H1 (cell line): ENCODE data around the gene BIVM. TPM values are rescaled to one million over a fixed set of nuclear protein-coding genes. Genes with fewer than 3 reads are reported as not detected.

Experiments used
- CTCF ChIA-PET: fragments of 300-600 bp; sonication (Branson Sonifier 250); formaldehyde crosslinking; loops from one replicate; lab custom pipeline; 2021; ENCODE audit not compliant: partially characterized antibody; lab: Charles Lee
- POLR2A ChIA-PET: fragments of 300-600 bp; sonication (Branson Sonifier 250); formaldehyde crosslinking; loops from one replicate; lab custom pipeline; 2021; ENCODE audit warnings: inconsistent platforms; ENCODE audit not compliant: partially characterized antibody; lab: Charles Lee
- DNase-seq, 2 experiments: peaks; one replicate each; pipeline versions ENCODE4 v3.0.0 to v3.0.0-alpha.2; 2010 to 2022; ENCODE audit warnings: low spot score in 2 of 2, low read depth in 1 of 2, mixed read lengths in 1 of 2
- FAIRE-seq: peaks from 2 replicates; lab custom pipeline; 2011; peaks lifted over from hg19 to GRCh38; lab: Jason Lieb, UNC
- H2AFZ ChIP-seq: 2 replicates; pipeline ENCODE4 v1.8.1; 2012; ENCODE audit warnings: low read length, inconsistent platforms
- H2AK5ac ChIP-seq: 2 replicates; pipeline ENCODE4 v1.6.1; 2013; ENCODE audit warnings: low read depth, low read length
- H2BK120ac ChIP-seq: replicated peaks from 2 replicates; pipeline ENCODE3; 2013; ENCODE audit warnings: low read depth, low read length, inconsistent platforms
- H2BK12ac ChIP-seq: 2 replicates; pipeline ENCODE4 v1.6.1; 2013; ENCODE audit warnings: low read depth, low read length
- H2BK15ac ChIP-seq: 2 replicates; pipeline ENCODE4 v1.6.1; 2013; ENCODE audit warnings: low read length
- H2BK20ac ChIP-seq: 2 replicates; pipeline ENCODE4 v1.6.1; 2013; ENCODE audit warnings: low read length
- H2BK5ac ChIP-seq: 2 replicates; pipeline ENCODE4 v1.6.1; 2013; ENCODE audit warnings: low read depth, low read length
- H3K14ac ChIP-seq: 2 replicates; pipeline ENCODE4 v1.6.1; 2013; ENCODE audit warnings: inconsistent platforms; ENCODE audit not compliant: insufficient read length
- H3K18ac ChIP-seq: 2 replicates; pipeline ENCODE4 v1.6.1; 2013; ENCODE audit warnings: low read length; ENCODE audit errors: extremely low read depth
- H3K23ac ChIP-seq: 2 replicates; pipeline ENCODE4 v1.6.1; 2013; ENCODE audit warnings: inconsistent platforms; ENCODE audit not compliant: insufficient read length
- H3K23me2 ChIP-seq: 2 replicates; pipeline ENCODE4 v1.6.1; 2013; ENCODE audit warnings: low read depth, low read length
- H3K27ac ChIP-seq: 2 replicates; pipeline ENCODE4 v1.6.1; 2011; ENCODE audit warnings: low read depth, low read length, inconsistent platforms
- H3K27me3 ChIP-seq, 4 experiments: replicated peaks in 1 of 4; 1 replicate in 1 of 4; 2 replicates in 3 of 4; pipeline versions ENCODE4 v1.6.1 to v1.8.1; 2011 to 2013; ENCODE audit warnings: low read length in 3 of 4, mild to moderate bottlenecking in 3 of 4, inconsistent platforms in 2 of 4, mixed read lengths in 2 of 4, moderate library complexity in 1 of 4; ENCODE audit not compliant: control insufficient read depth in 3 of 4, insufficient read depth in 3 of 4; ENCODE audit errors: extremely low read depth in 1 of 4
- H3K36me3 ChIP-seq, 4 experiments: 2 replicates each; pipeline versions ENCODE4 v1.6.1 to v1.8.1; 2011 to 2013; ENCODE audit warnings: mild to moderate bottlenecking in 4 of 4, low read length in 3 of 4, moderate library complexity in 2 of 4, control low read depth in 1 of 4, inconsistent platforms in 1 of 4; ENCODE audit not compliant: insufficient read depth in 4 of 4, control insufficient read depth in 2 of 4
- H3K4ac ChIP-seq: replicated peaks from 2 replicates; pipeline ENCODE3; 2013; ENCODE audit warnings: low read length, low read depth, mixed read lengths, inconsistent platforms; ENCODE audit not compliant: insufficient read length
- H3K4me1 ChIP-seq, 4 experiments: replicated peaks in 1 of 4; 1 replicate in 1 of 4; 2 replicates in 3 of 4; pipeline versions ENCODE4 v1.6.1 to v1.8.1; 2011 to 2013; ENCODE audit warnings: low read length in 3 of 4, inconsistent platforms in 2 of 4, mixed read lengths in 1 of 4; ENCODE audit not compliant: insufficient read depth in 4 of 4, control insufficient read depth in 3 of 4
- H3K4me2 ChIP-seq, 2 experiments: 2 replicates each; pipeline versions ENCODE4 v1.6.1 to v1.8.1; 2011 to 2013; ENCODE audit warnings: low read depth in 2 of 2, low read length in 2 of 2, control low read depth in 1 of 2, inconsistent platforms in 1 of 2, mild to moderate bottlenecking in 1 of 2; ENCODE audit not compliant: insufficient read depth in 1 of 2
- H3K4me3 ChIP-seq, 4 experiments: fragments of 200-600, 300-600 bp in 1 of 4; sonication (generic), shearing (Covaris generic), sonication (Bioruptor Twin) in 1 of 4; 2 replicates each; pipeline versions ENCODE4 v1.5.1 to v1.8.1; 2011 to 2016; ENCODE audit warnings: low read length in 4 of 4, low read depth in 3 of 4, control low read depth in 2 of 4, inconsistent platforms in 2 of 4, mild to moderate bottlenecking in 2 of 4, mixed read lengths in 1 of 4, moderate library complexity in 1 of 4; ENCODE audit not compliant: insufficient read depth in 2 of 4; ENCODE audit errors: extremely low read depth in 1 of 4
- H3K56ac ChIP-seq: replicated peaks from 2 replicates; pipeline ENCODE3; 2013; ENCODE audit warnings: low read depth, mild to moderate bottlenecking, mixed read lengths, low read length, inconsistent platforms; ENCODE audit not compliant: insufficient read length
- H3K79me1 ChIP-seq: 2 replicates; pipeline ENCODE4 v1.6.1; 2013; ENCODE audit warnings: low read depth, low read length, control low read depth
- H3K79me2 ChIP-seq, 2 experiments: 2 replicates each; pipeline versions ENCODE4 v1.6.1 to v1.8.1; 2012 to 2013; ENCODE audit warnings: low read length in 2 of 2, mild to moderate bottlenecking in 2 of 2, inconsistent platforms in 1 of 2; ENCODE audit not compliant: insufficient read depth in 2 of 2, control insufficient read depth in 1 of 2
- H3K9ac ChIP-seq, 4 experiments: replicated peaks in 1 of 4; 1 replicate in 1 of 4; 2 replicates in 3 of 4; pipeline versions ENCODE4 v1.6.1 to v1.8.1; 2011 to 2013; ENCODE audit warnings: low read depth in 3 of 4, low read length in 3 of 4, control low read depth in 2 of 4, mild to moderate bottlenecking in 2 of 4, moderate library complexity in 2 of 4, inconsistent platforms in 1 of 4; ENCODE audit errors: extremely low read depth in 1 of 4
- H3K9me3 ChIP-seq, 2 experiments: 2 replicates each; pipeline versions ENCODE4 v1.6.1 to v1.8.1; 2012 to 2013; ENCODE audit warnings: mild to moderate bottlenecking in 2 of 2, moderate library complexity in 2 of 2, control low read depth in 1 of 2, inconsistent platforms in 1 of 2, low read depth in 1 of 2, low read length in 1 of 2, mixed read lengths in 1 of 2; ENCODE audit not compliant: insufficient read depth in 2 of 2
- H4K20me1 ChIP-seq, 2 experiments: replicated peaks in 1 of 2; 2 replicates each; pipeline versions ENCODE3 to v1.8.1; 2011 to 2013; ENCODE audit warnings: inconsistent platforms in 2 of 2, low read length in 2 of 2, mild to moderate bottlenecking in 1 of 2; ENCODE audit not compliant: insufficient read depth in 2 of 2, control insufficient read depth in 1 of 2
- H4K5ac ChIP-seq: 2 replicates; pipeline ENCODE4 v1.6.1; 2013; ENCODE audit warnings: low read length, low read depth, mixed read lengths, inconsistent platforms; ENCODE audit not compliant: insufficient read length
- H4K8ac ChIP-seq: 2 replicates; pipeline ENCODE4 v1.8.0; 2013; ENCODE audit warnings: mild to moderate bottlenecking, moderate library complexity, low read length, inconsistent platforms; ENCODE audit not compliant: insufficient read depth; ENCODE audit errors: extremely low read depth
- H4K91ac ChIP-seq: replicated peaks from 2 replicates; pipeline ENCODE3; 2013; ENCODE audit warnings: low read length, mixed read lengths, inconsistent platforms; ENCODE audit not compliant: insufficient read length
- CBX5 ChIP-seq: fragments of 300-800, 300-1000 bp; sonication (generic); IDR thresholded peaks from 2 replicates; pipeline ENCODE4 v1.7.1; 2016; ENCODE audit warnings: antibody characterized with exemption, low read length, low read depth
- CEBPB ChIP-seq: IDR thresholded peaks from 2 replicates; pipeline ENCODE4 v1.6.1; 2012; ENCODE audit warnings: low read depth, low read length
- FOSL1 ChIP-seq: IDR thresholded peaks from 2 replicates; pipeline ENCODE4 v1.6.1; 2011; ENCODE audit warnings: mild to moderate bottlenecking, low read depth, low read length, moderate library complexity; ENCODE audit not compliant: insufficient read depth
- JUND ChIP-seq: IDR thresholded peaks from 2 replicates; pipeline ENCODE4 v1.6.1; 2011; ENCODE audit warnings: mild to moderate bottlenecking, improper control_type of control experiment, low read length
- KDM4A ChIP-seq: IDR thresholded peaks from one replicate; pipeline ENCODE4 v1.7.1; 2012; ENCODE audit warnings: low read depth, mild to moderate bottlenecking, moderate library complexity, low read length, inconsistent platforms; ENCODE audit not compliant: severe bottlenecking
- PHF8 ChIP-seq: fragments of 200-600 bp; sonication (generic); conservative IDR thresholded peaks from 2 replicates; pipeline ENCODE4 v1.7.1; 2012; ENCODE audit warnings: low read depth, mild to moderate bottlenecking, inconsistent platforms, low read length, moderate library complexity
- SAP30 ChIP-seq: fragments of 300-600 bp; sonication (generic); IDR thresholded peaks from 2 replicates; pipeline ENCODE4 v1.7.1; 2012; ENCODE audit warnings: low read length, moderate library complexity, mild to moderate bottlenecking, inconsistent platforms; ENCODE audit not compliant: insufficient read depth, insufficient replicate concordance
- SIRT6 ChIP-seq: IDR thresholded peaks from one replicate; pipeline ENCODE4 v1.7.1; 2012; ENCODE audit warnings: low read length, inconsistent platforms
- TAF1 ChIP-seq: IDR thresholded peaks from 2 replicates; pipeline ENCODE4 v1.6.1; 2011; ENCODE audit warnings: mild to moderate bottlenecking, low read depth, low read length
- WGBS, 2 experiments: shearing (Covaris generic) in 1 of 2; methylation state at CpG; one replicate each; pipeline versions ENCODE4 v1.1.6 to v1.1.7; 2013 to 2015; ENCODE audit warnings: low lambda C conversion rate in 2 of 2, mixed read lengths in 2 of 2, inconsistent platforms in 1 of 2, low coverage in 1 of 2, missing lambda C conversion rate in 1 of 2; ENCODE audit not compliant: insufficient replicate concordance in 2 of 2, insufficient coverage in 1 of 2, insufficient read length in 1 of 2; ENCODE audit errors: extremely low coverage in 1 of 2, missing lambda C conversion rate in 1 of 2; 5-methylcytosine and 5-hydroxymethylcytosine counted together
- polyA plus RNA-seq, 7 experiments: library from polyadenylated mRNA; depleted of rRNA in 3 of 7; stranded (reverse) in 5 of 7; unstranded in 2 of 7; fragments of >200 nt in 5 of 7; fragments of 200-250 nt in 2 of 7; gene quantifications; 1 replicate in 5 of 7; 2 replicates in 1 of 7; 4 replicates in 1 of 7; pipeline versions ENCODE4 v1.2.1 to v1.2.3, GENCODE V29; 2011 to 2013; ENCODE audit warnings: missing spikeins in 2 of 7, mixed read lengths in 2 of 7
- total RNA-seq: library from RNA; stranded (reverse); fragmentation: NEBNext Ultra II Directional; extraction: Animal tissue kit (Norgen Biotek cat#: 25700); gene quantifications from 2 replicates; pipeline ENCODE4 v1.2.1, GENCODE V29; 2021
- TF ChIP-seq, protein P1 (sequence below): IDR thresholded peaks from 2 replicates; pipeline ENCODE4 v1.6.1; 2012; ENCODE audit warnings: inconsistent platforms
- TF ChIP-seq, protein P2 (sequence below): IDR thresholded peaks from 2 replicates; pipeline ENCODE4 v1.6.1; 2012; ENCODE audit warnings: inconsistent platforms

BIVM gene
- total and polyA plus RNA-seq, 2 of the 8 experiments (the other 6 are each of a cell fraction or from before 2014, with no cell fraction given): 1.8 to 5.5 TPM

DNA sequence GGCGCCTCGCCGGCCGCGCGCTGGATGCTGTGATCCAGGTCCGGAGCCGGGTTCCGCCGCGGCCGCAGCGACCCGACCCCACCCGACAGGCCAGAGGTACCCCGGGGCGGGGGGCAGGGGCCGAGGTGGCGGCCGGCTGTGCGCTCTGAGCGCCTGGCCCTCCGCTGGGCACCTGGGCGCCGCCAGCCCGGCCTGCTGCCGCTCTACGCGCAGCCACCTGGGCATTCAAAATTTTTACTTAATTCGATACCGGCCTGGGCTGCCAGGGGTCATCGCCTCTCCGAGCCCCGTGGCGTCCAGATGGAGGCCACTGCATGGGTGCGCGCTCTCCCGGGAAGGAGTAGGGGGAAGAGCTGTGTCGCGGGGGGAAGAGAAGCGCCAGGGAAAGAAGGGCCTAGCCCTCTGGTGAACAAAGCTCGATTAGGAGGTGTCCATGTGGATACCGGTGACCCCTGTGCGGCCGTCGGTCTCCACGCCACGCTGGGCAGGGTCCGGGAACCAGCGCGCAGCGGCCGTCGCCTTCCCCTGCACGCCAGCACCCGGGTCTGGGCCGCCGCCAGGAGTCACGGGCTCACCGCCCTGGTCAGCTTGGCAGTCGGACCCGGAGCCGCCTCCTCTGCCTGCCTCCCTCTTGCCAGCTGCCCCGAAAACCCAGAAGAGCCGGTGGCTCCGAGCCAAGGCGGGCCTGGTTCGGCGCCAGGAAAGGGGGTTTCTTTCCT, 666 bp downstream of the BIVM start:
- peaks cover 16% of the 10 kb centered on the region; the same call in 1 of the 2 replicates for H3K23me2 ChIP-seq
- no peak for TF ChIP-seq CEBPB
- no peak for TF ChIP-seq JUND
- TF ChIP-seq TAF1: no peak
- TF ChIP-seq SAP30: peak; percentile 6
- no peak for TF ChIP-seq FOSL1
- TF ChIP-seq PHF8: 0 out of 2 replicates have a peak, but pooled peaks have one; percentile 31
- peak; percentile 87 for TF ChIP-seq KDM4A
- TF ChIP-seq, protein P1, sequence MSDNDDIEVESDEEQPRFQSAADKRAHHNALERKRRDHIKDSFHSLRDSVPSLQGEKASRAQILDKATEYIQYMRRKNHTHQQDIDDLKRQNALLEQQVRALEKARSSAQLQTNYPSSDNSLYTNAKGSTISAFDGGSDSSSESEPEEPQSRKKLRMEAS: no peak; the same call in 1 of the 2 replicates
- TF ChIP-seq SIRT6: no peak
- TF ChIP-seq, protein P2, sequence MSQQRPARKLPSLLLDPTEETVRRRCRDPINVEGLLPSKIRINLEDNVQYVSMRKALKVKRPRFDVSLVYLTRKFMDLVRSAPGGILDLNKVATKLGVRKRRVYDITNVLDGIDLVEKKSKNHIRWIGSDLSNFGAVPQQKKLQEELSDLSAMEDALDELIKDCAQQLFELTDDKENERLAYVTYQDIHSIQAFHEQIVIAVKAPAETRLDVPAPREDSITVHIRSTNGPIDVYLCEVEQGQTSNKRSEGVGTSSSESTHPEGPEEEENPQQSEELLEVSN: no peak
- TF ChIP-seq CBX5: no peak

More for the DNA sequence above, 666 bp downstream of the BIVM start:
- CTCF ChIA-PET: interaction anchor here (0.7 to 3.0 kb wide), 17 partner anchors 9 to 208 kb away, joined by 3 to 28 read pairs (median 4); partner anchors contain the start of genes ERCC5 and TEX30
- H2AK5ac ChIP-seq: no peak overlapping the region
- H3K36me3 ChIP-seq: no peaks in the 10 kb centered on the region
- peak overlapping the region; percentile 65 to 87 (median 83) for H3K4me3 ChIP-seq
- FAIRE-seq (no peak), DNase-seq (no peak)
- H3K27me3 ChIP-seq: peaks cover 0 to 11% (median 8%) of the 10 kb centered on the region in 4 experiments; a peak in 6 of 7 replicates
- H3K14ac ChIP-seq: no peak overlapping the region
- H2BK20ac ChIP-seq: no peak overlapping the region
- no peak overlapping the region for H3K23ac ChIP-seq
- H3K79me1 ChIP-seq: no peaks in the 10 kb centered on the region
- H4K20me1 ChIP-seq: no peaks in the 10 kb centered on the region
- peak overlapping the region; percentile 99; the same call in 1 of the 2 replicates for H2AFZ ChIP-seq
- no peak overlapping the region for H2BK15ac ChIP-seq
- H3K18ac ChIP-seq: no peak overlapping the region
- no peak overlapping the region for H3K4ac ChIP-seq
- H4K91ac ChIP-seq: no peak overlapping the region
- 0 out of 7 replicates have a peak, but pooled peaks cover 0 to under 1% (median 0%) of the 10 kb centered on the region in 4 experiments for H3K4me1 ChIP-seq
- peak overlapping the region in 2 of 4 experiments; percentile 8 to 31; a peak in 1 of 7 replicates for H3K9ac ChIP-seq
- no peak overlapping the region for H2BK120ac ChIP-seq
- H3K9me3 ChIP-seq: no peaks in the 10 kb centered on the region
- H2BK12ac ChIP-seq: no peak overlapping the region
- POLR2A ChIA-PET: interaction anchor here (1.4 to 2.2 kb wide), 2 partner anchors 26 to 47 kb away, joined by 7 to 12 read pairs; partner anchors contain the start of genes ERCC5 and TEX30
- 3% methylated on average over 21 of the region's 69 CpGs; no CpG with 5 or more reads in 1 of the 2 experiments for whole genome bisulfite sequencing, 2 experiments
- H3K27ac ChIP-seq: no peak overlapping the region
- no peaks in the 10 kb centered on the region for H3K79me2 ChIP-seq
- no peak overlapping the region for H3K56ac ChIP-seq
- H3K4me2 ChIP-seq: peak overlapping the region; percentile 80 to 93
- no peak overlapping the region for H4K5ac ChIP-seq
- peak overlapping the region; percentile 9; the same call in 1 of the 2 replicates for H4K8ac ChIP-seq
- no peak overlapping the region for H2BK5ac ChIP-seq
